Activated naive CD8-positive, alpha-beta T cell treated with anti-CD3 and anti-CD28 coated beads, Interleukin-2, amount 50 U/mL, for 16 hours (primary cell): ENCODE measurements around the gene TSR1.
"Not testable (repeated sequence)": the region's sequence is repeated elsewhere in the genome, so short reads cannot be mapped to it uniquely, and the experiment has no call there.

ENCODE experiments used
- DNase-seq: peaks from one replicate; pipeline ENCODE4 v3.0.0-alpha.2; 2020; ENCODE audit warnings: low read depth, low spot score

The TSR1 gene

GRCh38 chr17:2336852-2337543 is 741 bp upstream of the TSR1 start, which contains the start of gene SGSM2:
Gene SGSM2 (plus strand): TSS chr17:2337501. CDS start chr17:2337689, 188 bp downstream.
- DNase-seq = peak; percentile 42

GRCh38 chr17:2335726-2336214 is 487 bp downstream of the TSR1 start:
- DNase-seq = no peak

- no peak for DNase-seq
These were observed 5.0 kb downstream of the TSR1 start for GRCh38 chr17:2331303-2331702.

- no peak for DNase-seq
These were observed 12.5 kb downstream of the TSR1 start for GRCh38 chr17:2323629-2324314.

- DNase-seq = no peak
These were observed 14.9 kb downstream of the TSR1 start for GRCh38 chr17:2321399-2321798.

- DNase-seq = no peak
These were observed 17.2 kb downstream of the TSR1 start for GRCh38 chr17:2319051-2319450.

GRCh38 chr17:2317796-2318195 is 18.5 kb downstream of the TSR1 start:
- no peak for DNase-seq

GRCh38 chr17:2316916-2317205 is 19.4 kb downstream of the TSR1 start:
- DNase-seq = not testable (repeated sequence)

- no peak for DNase-seq
These were observed 23.5 kb downstream of the TSR1 start for GRCh38 chr17:2312736-2313135.

- DNase-seq = no peak
These were observed 26.7 kb downstream of the TSR1 start for GRCh38 chr17:2309338-2310154.

- no peak for DNase-seq
These were observed 31.3 kb downstream of the TSR1 start for GRCh38 chr17:2304931-2305330.

GRCh38 chr17:2303204-2304188 is 32.8 kb downstream of the TSR1 start, which contains the start of the genes SMG6 and SRR:
Gene SMG6 (minus strand): TSS chr17:2303785. CDS start chr17:2303720, 65 bp downstream.
Gene SRR (plus strand): TSS chr17:2303950. CDS start chr17:2315561, 11,611 bp downstream.
- peak; percentile 91 for DNase-seq

GRCh38 chr17:2302778-2303203 is 33.5 kb downstream of the TSR1 start:
- DNase-seq = no peak

- DNase-seq = no peak
These were observed 36.5 kb downstream of the TSR1 start for GRCh38 chr17:2299756-2300155.

- DNase-seq = no peak
These were observed 37.1 kb downstream of the TSR1 start for GRCh38 chr17:2299136-2299535.

GRCh38 chr17:2297023-2297422 is 39.2 kb downstream of the TSR1 start:
- DNase-seq = no peak

GRCh38 chr17:2295575-2295974 is 40.7 kb downstream of the TSR1 start:
- DNase-seq = no peak

- DNase-seq = no peak
These were observed 44.2 kb downstream of the TSR1 start for GRCh38 chr17:2292100-2292499.

- DNase-seq = no peak
These were observed 46.3 kb downstream of the TSR1 start for GRCh38 chr17:2289878-2290478.

- DNase-seq = no peak
These were observed 53.0 kb downstream of the TSR1 start for GRCh38 chr17:2283302-2283701.
